Measurements from ENCODE around the gene STAT3.

DNA sequence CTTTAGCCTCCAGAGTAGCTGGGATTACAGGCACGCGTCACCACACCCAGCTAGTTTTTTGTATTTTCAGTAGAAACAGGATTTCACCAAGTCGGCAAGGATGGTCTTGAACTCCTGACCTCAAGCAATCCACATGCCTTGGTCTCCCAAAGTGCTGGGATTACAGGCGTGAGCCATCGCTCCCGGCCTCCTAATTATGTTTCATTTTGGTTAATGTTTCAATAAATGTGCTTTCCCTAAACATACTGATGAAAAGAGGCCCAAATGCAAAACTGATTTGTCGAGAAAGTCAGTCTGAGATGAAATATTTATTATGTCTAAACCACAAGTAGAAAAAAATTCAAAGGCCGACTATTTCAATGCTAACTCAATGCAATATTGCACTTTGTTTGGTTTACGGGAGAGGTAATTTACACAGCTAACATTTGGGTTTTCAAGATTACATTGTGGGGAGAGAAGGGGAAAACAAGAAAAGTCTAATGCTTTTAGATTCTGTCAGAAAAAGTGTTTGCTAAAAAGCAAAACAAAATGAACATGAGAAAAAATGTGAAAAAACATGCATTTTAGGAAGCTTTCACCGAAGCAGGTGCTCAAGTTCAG is 9.8 kb downstream of the STAT3 start:
- TF ChIP-seq EZH2 (IDR thresholded peaks at IDR 0.05; ENCODE audit: insufficient read depth, poor library complexity, severe bottlenecking) (no peak), EZH2phosphoT487 (IDR thresholded peaks at IDR 0.05; ENCODE audit: insufficient read depth, low read depth) (no peak)
